GM10248 (cell line): ENCODE measurements around the gene TTC23.

Experiments
- CTCF ChIA-PET: fragments of 300-600 bp; sonication (Branson Sonifier 250); formaldehyde crosslinking; extraction: SDS; loops from one replicate; lab custom pipeline; 2021; ENCODE audit warnings: antibody characterized with exemption; lab: Yijun Ruan, JAX
- POLR2A ChIA-PET: fragments of 350-650 bp; sonication (Branson Sonifier 250); formaldehyde crosslinking; extraction: SDS; loops from one replicate; lab custom pipeline; 2020; ENCODE audit warnings: antibody characterized with exemption; lab: Yijun Ruan, JAX
- DNase-seq: peaks from one replicate; pipeline ENCODE4 v3.0.0; 2012; ENCODE audit errors: extremely low spot score
- TF ChIP-seq, protein P1 (sequence below): IDR thresholded peaks from 2 replicates; pipeline ENCODE4 v1.5.1; 2012; ENCODE audit warnings: mild to moderate bottlenecking, low read depth; ENCODE audit errors: extremely low read depth, missing control alignments, control extremely low read depth

The TTC23 gene

DNA sequence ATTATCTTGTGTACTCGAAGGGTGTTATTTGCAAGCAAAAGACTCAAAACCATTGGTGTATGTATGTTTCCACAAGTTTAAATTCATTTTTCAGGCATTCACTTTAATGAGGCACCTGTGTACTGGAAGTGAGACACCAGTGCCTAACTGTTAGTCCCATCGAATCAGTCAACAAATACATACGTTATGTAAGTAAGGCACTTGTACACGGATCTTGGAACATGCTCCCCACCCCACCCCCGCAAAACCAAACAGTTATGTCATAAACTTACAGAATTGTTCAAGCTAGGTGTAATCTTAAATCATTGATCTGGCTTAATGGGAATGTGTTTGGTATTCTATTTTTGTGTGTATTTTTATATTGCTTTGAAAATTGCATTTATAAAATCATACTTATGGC lies 19.1 kb upstream of the TTC23 start:
- TF ChIP-seq, protein P1, sequence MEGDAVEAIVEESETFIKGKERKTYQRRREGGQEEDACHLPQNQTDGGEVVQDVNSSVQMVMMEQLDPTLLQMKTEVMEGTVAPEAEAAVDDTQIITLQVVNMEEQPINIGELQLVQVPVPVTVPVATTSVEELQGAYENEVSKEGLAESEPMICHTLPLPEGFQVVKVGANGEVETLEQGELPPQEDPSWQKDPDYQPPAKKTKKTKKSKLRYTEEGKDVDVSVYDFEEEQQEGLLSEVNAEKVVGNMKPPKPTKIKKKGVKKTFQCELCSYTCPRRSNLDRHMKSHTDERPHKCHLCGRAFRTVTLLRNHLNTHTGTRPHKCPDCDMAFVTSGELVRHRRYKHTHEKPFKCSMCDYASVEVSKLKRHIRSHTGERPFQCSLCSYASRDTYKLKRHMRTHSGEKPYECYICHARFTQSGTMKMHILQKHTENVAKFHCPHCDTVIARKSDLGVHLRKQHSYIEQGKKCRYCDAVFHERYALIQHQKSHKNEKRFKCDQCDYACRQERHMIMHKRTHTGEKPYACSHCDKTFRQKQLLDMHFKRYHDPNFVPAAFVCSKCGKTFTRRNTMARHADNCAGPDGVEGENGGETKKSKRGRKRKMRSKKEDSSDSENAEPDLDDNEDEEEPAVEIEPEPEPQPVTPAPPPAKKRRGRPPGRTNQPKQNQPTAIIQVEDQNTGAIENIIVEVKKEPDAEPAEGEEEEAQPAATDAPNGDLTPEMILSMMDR: no peak
- ChIA-PET POLR2A (no interaction called here), CTCF (interaction anchor here (1.2 to 13.7 kb wide), 4 partner anchors 55 to 487 kb away, joined by 3 to 154 read pairs (median 58); partner anchors contain the start of gene LYSMD4)
- DNase-seq: no peak

DNA sequence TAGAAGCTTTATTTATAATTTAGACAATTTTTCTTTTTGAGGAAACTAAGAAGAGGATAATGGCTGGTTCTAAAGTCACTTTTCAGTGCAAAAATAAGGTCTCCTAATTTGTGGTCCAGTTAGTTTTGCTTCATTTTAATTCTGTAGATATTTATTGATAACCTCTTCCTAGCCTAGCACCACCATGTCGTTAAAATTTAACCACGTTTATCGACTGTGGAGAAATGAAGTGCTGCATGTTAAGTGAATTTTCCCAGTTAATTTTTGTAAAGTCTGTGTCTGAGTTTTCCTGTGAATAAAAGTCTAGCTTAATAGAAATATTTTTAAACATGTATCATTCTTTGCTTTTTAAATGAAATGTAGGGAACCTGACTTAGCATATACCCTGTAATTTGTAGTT lies 18.6 kb upstream of the TTC23 start:
- ChIA-PET CTCF (interaction anchor here (1.1 to 13.7 kb wide), 3 partner anchors 54 to 488 kb away, joined by 3 to 154 read pairs (median 3); no protein-coding TSS in a partner anchor), POLR2A (no interaction called here)
- TF ChIP-seq, protein P1: no peak
- no peak for DNase-seq

DNA sequence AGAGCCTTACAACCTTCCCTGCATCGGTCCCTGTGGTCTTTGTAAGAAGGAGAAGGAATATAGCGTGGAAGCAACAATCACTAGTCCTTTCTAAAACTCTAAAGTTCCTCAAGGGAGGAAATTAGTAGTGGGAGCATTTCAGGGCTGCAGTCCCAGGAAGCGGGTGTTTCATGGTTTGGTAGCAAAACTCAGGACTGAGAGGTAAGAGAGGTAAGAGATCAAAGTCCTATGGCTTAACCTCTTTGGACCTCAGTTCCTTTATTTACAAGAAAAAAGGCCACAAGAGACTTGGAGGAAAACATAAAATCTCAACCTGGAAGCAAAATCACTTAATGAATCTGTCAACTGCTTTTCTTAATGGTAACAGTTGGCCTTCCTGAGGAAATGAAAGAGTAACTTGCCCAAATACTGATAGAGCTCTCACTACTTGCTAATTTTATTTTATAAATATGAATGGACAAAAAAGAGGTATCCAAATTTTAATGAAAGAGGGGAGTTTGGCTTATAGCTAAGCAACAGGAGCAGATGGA lies 16.2 kb upstream of the TTC23 start:
- POLR2A ChIA-PET: no interaction called here
- TF ChIP-seq, protein P1: no peak
- DNase-seq: no peak
- CTCF ChIA-PET: interaction anchor here (1.1 to 2.1 kb wide), 2 partner anchors 438 to 491 kb away, joined by 3 to 11 read pairs; no protein-coding TSS in a partner anchor

GRCh38 chr15:99264125-99264524 lies 14.7 kb upstream of the TTC23 start:
- no peak for DNase-seq
- ChIA-PET CTCF (interaction anchor here (1.3 to 3.7 kb wide), 6 partner anchors 9 to 491 kb away, joined by 3 to 62 read pairs (median 8); no protein-coding TSS in a partner anchor), POLR2A (no interaction called here)
- TF ChIP-seq, protein P1: no peak

- ChIA-PET CTCF (interaction anchor here (1.2 to 4.1 kb wide), 3 partner anchors 14 to 16 kb away, joined by 4 to 37 read pairs (median 4); no protein-coding TSS in a partner anchor), POLR2A (no interaction called here)
- no peak for DNase-seq
- TF ChIP-seq, protein P1: no peak
Measured at GRCh38 chr15:99257107-99257750, 7.8 kb upstream of the TTC23 start.

DNA sequence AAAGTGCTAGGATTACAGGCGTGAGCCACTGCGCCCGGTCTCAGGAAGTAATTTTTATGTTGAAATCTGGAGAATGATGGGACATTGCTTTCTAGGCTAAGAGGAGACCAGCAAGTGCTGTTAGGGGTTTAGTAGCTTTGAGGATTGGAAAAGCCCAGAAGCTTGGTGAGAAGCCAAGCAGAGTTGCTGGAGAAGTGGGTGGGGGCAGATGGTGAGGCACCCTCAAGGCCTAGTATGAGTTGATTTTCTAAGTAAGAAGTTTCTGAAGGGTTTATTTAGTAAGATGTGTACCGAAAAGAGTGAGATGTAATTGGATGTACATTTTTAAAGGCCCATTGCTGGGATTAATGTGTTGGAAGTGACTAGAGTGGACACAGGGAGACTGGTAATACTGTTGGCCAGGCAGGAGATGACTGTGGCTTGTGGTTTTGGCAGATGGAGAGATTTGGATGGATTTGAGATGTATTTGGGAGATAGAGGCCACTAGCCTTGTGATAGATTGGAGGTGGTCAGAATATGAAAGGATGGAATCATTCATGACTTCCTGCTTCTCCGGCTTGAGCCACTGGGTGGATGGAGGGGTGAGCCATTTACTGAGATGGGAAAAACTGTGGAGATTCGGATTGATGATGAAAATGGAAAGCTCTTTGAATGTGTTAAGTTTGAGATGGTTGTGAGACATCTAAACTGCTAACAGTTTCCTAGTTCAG lies 4.2 kb upstream of the TTC23 start:
- peak; percentile 26 for DNase-seq
- TF ChIP-seq, protein P1: no peak
- ChIA-PET POLR2A (no interaction called here), CTCF (interaction anchor here (0.8 to 4.1 kb wide), 6 partner anchors 10 to 503 kb away, joined by 3 to 37 read pairs (median 8); no protein-coding TSS in a partner anchor)
